ENCODE results near the gene UCK2. TPM values are rescaled to one million over a fixed set of nuclear protein-coding genes. Genes with fewer than 3 reads are reported as not detected.

UCK2 gene
- polyA plus RNA-seq, 2 of the 4 experiments (the other 2 are of a cell fraction) = 72.4 to 98.9 TPM

GRCh38 chr1:165816157-165816556, 11.3 kb upstream of the UCK2 start:
- FAIRE-seq = no peak

More at GRCh38 chr1:165816157-165816556, 11.3 kb upstream of the UCK2 start:
- Histone ChIP-seq H3K27ac (no peak overlapping the region), H3K9me3 (no peaks in the 10 kb centered on the region), H3K4me3 (no peak overlapping the region), H3K4me1 (no peaks in the 10 kb centered on the region), H3K4me2 (no peak overlapping the region)
- ATAC-seq (peak; percentile 43 to 62; a peak in 4 of 6 replicates), DNase-seq (ENCODE audit: low read depth in 1 of 2, low spot score in 1 of 2) (no peak)
- CTCF ChIA-PET = interaction anchor here (1.0 to 1.5 kb wide), 2 partner anchors 25 to 98 kb away, joined by 3 to 4 read pairs; no protein-coding TSS in a partner anchor
- 30% methylated on average over 3 of the region's 3 CpGs for WGBS (ENCODE audit: missing lambda C conversion rate)
- POLR2A ChIA-PET = no interaction called here
- TF ChIP-seq CTCF (IDR thresholded peaks at IDR 0.05) = no peak
- TF ChIP-seq ZC3H11A (IDR thresholded peaks at IDR 0.05) = no peak
- no peak for TF ChIP-seq CHD2 (IDR thresholded peaks at IDR 0.05; ENCODE audit: low read length, partially characterized antibody)
- TF ChIP-seq JUN (IDR thresholded peaks at IDR 0.05) = no peak
- TF ChIP-seq RCOR1 (IDR thresholded peaks at IDR 0.05; ENCODE audit: low read depth, low read length) = no peak
- TF ChIP-seq BHLHE40 (IDR thresholded peaks at IDR 0.05; ENCODE audit: low read depth, low read length) = no peak
- no peak for TF ChIP-seq EHMT2 (IDR thresholded peaks at IDR 0.05; ENCODE audit: low read depth)
- no peak for TF ChIP-seq TP53 (CRISPR knock-in tag; IDR thresholded peaks at IDR 0.05)
- TF ChIP-seq ELK1 (IDR thresholded peaks at IDR 0.05; ENCODE audit: low read depth, low read length) = no peak
- no peak for TF ChIP-seq RNF2 (IDR thresholded peaks at IDR 0.05; ENCODE audit: borderline replicate concordance, low read depth)
- no peak for TF ChIP-seq POLR2AphosphoS2 (conservative IDR thresholded peaks at IDR 0.05; ENCODE audit: low read length)
- TF ChIP-seq MAX (IDR thresholded peaks at IDR 0.05) = no peak
- TF ChIP-seq JUNB (IDR thresholded peaks at IDR 0.05) = no peak
- no peak for TF ChIP-seq PHF8 (IDR thresholded peaks at IDR 0.05; ENCODE audit: borderline replicate concordance, low read depth)
- TF ChIP-seq NFE2L2 (conservative IDR thresholded peaks at IDR 0.05; ENCODE audit: low read length) = no peak
- TF ChIP-seq FOSB (CRISPR knock-in tag; IDR thresholded peaks at IDR 0.05) = no peak
- no peak for TF ChIP-seq KDM5A (IDR thresholded peaks at IDR 0.05)
- no peak for TF ChIP-seq USF2 (IDR thresholded peaks at IDR 0.05)
- no peak for TF ChIP-seq HMGXB4 (CRISPR knock-in tag; IDR thresholded peaks at IDR 0.05; ENCODE audit: borderline replicate concordance)
- no peak for TF ChIP-seq REST (IDR thresholded peaks at IDR 0.05)

All from A549 (cell line).